IMR-90 (cell line): Measurements from ENCODE around the gene LGMN. TPM values are rescaled to one million over a fixed set of nuclear protein-coding genes. Genes with fewer than 3 reads are reported as not detected.

ENCODE experiments used
- ATAC-seq: fragments of 200-7000 bp; cut with Tn5 transposase; 2 replicates; pipeline ENCODE4 v1.9.1; 2020; ENCODE audit warnings: low read depth, mild to moderate bottlenecking, moderate library complexity
- BruUV-seq: library from RNA; stranded (reverse); fragments of 400-500 nt; replicated peaks from 2 replicates; lab custom pipeline; 2021; lab: Mats Ljungman, UMichigan
- CTCF ChIA-PET: fragments of 300-600 bp; formaldehyde crosslinking; extraction: SDS; loops from one replicate; lab custom pipeline; 2021; ENCODE audit warnings: antibody characterized with exemption; lab: Yijun Ruan, JAX
- POLR2A ChIA-PET: fragments of 300-600 bp; sonication (Branson Sonifier 250); formaldehyde crosslinking; loops from one replicate; lab custom pipeline; 2022; ENCODE audit warnings: antibody characterized with exemption; ENCODE audit not compliant: unreplicated experiment; lab: Charles Lee
- DNase-seq: peaks from one replicate; pipeline ENCODE4 v3.0.0; 2013
- H2AFZ ChIP-seq: replicated peaks from 2 replicates; pipeline ENCODE3; 2013; ENCODE audit warnings: low read length, mild to moderate bottlenecking; ENCODE audit not compliant: poor library complexity
- H2AK5ac ChIP-seq: 2 replicates; pipeline ENCODE4 v1.6.1; 2013; ENCODE audit warnings: low read depth, low read length, inconsistent platforms
- H2AK9ac ChIP-seq: replicated peaks from 2 replicates; pipeline ENCODE3; 2013; ENCODE audit warnings: mild to moderate bottlenecking, low read depth, low read length, moderate library complexity; ENCODE audit not compliant: poor library complexity
- H2BK120ac ChIP-seq: 2 replicates; pipeline ENCODE4 v1.6.1; 2013; ENCODE audit warnings: low read depth, low read length, inconsistent platforms
- H2BK15ac ChIP-seq: 3 replicates; pipeline ENCODE4 v1.6.1; 2013; ENCODE audit warnings: low read depth, low read length, inconsistent platforms
- H2BK20ac ChIP-seq: 2 replicates; pipeline ENCODE4 v1.6.1; 2013; ENCODE audit warnings: low read depth, mild to moderate bottlenecking, inconsistent platforms, low read length, moderate library complexity
- H2BK5ac ChIP-seq: 2 replicates; pipeline ENCODE4 v1.6.1; 2013; ENCODE audit warnings: mild to moderate bottlenecking, low read depth, low read length, inconsistent platforms; ENCODE audit not compliant: poor library complexity, severe bottlenecking
- H3K14ac ChIP-seq: replicated peaks from 2 replicates; pipeline ENCODE4 v1.6.1; 2013; ENCODE audit warnings: low read depth, low read length, inconsistent platforms
- H3K18ac ChIP-seq: 2 replicates; pipeline ENCODE4 v1.6.1; 2013; ENCODE audit warnings: low read depth, low read length, control low read depth
- H3K23ac ChIP-seq: 2 replicates; pipeline ENCODE4 v1.6.1; 2013; ENCODE audit warnings: low read depth, low read length, inconsistent platforms
- H3K27ac ChIP-seq: 2 replicates; pipeline ENCODE4 v1.5.1; 2013; ENCODE audit warnings: mild to moderate bottlenecking, control low read depth, low read length; ENCODE audit not compliant: insufficient read depth
- H3K27me3 ChIP-seq: 2 replicates; pipeline ENCODE4 v1.6.1; 2013; ENCODE audit warnings: low read length; ENCODE audit not compliant: control insufficient read depth, insufficient read depth
- H3K36me3 ChIP-seq: 2 replicates; pipeline ENCODE4 v1.6.1; 2013; ENCODE audit warnings: low read length, mixed read lengths; ENCODE audit not compliant: control insufficient read depth, insufficient read depth
- H3K4ac ChIP-seq: 2 replicates; pipeline ENCODE4 v1.6.1; 2013; ENCODE audit warnings: low read depth, low read length, inconsistent platforms
- H3K4me1 ChIP-seq: 2 replicates; pipeline ENCODE4 v1.6.1; 2013; ENCODE audit warnings: low read length, mixed read lengths; ENCODE audit not compliant: control insufficient read depth, insufficient read depth
- H3K4me2 ChIP-seq: 2 replicates; pipeline ENCODE4 v1.6.1; 2013; ENCODE audit warnings: low read depth, mild to moderate bottlenecking, control low read depth, low read length, moderate library complexity
- H3K4me3 ChIP-seq: 2 replicates; pipeline ENCODE4 v1.5.1; 2013; ENCODE audit warnings: low read depth, mild to moderate bottlenecking, control low read depth, low read length, moderate library complexity; ENCODE audit not compliant: insufficient read depth
- H3K56ac ChIP-seq: 2 replicates; pipeline ENCODE4 v1.6.1; 2013; ENCODE audit warnings: low read length, inconsistent platforms; ENCODE audit not compliant: insufficient read depth; ENCODE audit errors: extremely low read depth
- H3K79me1 ChIP-seq, 2 experiments: 2 replicates each; pipeline ENCODE4 v1.6.1; 2013; ENCODE audit warnings: low read length in 2 of 2, inconsistent platforms in 1 of 2, low read depth in 1 of 2
- H3K9ac ChIP-seq: 2 replicates; pipeline ENCODE4 v1.6.1; 2013; ENCODE audit warnings: low read depth, low read length, control low read depth
- H3K9me1 ChIP-seq: 2 replicates; pipeline ENCODE4 v1.6.1; 2013; ENCODE audit warnings: low read length, inconsistent platforms; ENCODE audit not compliant: insufficient read depth
- H3K9me3 ChIP-seq: 2 replicates; pipeline ENCODE4 v1.6.1; 2013; ENCODE audit warnings: low read length; ENCODE audit not compliant: control insufficient read depth, insufficient read depth
- H4K20me1 ChIP-seq: 2 replicates; pipeline ENCODE4 v1.6.1; 2013; ENCODE audit warnings: low read length, inconsistent platforms; ENCODE audit not compliant: insufficient read depth
- H4K5ac ChIP-seq: 2 replicates; pipeline ENCODE4 v1.6.1; 2013; ENCODE audit warnings: mild to moderate bottlenecking, low read depth, low read length, control low read depth
- H4K8ac ChIP-seq, 2 experiments: 2 replicates each; pipeline ENCODE4 v1.6.1; 2013; ENCODE audit warnings: low read depth in 2 of 2, low read length in 2 of 2, control low read depth in 1 of 2, inconsistent platforms in 1 of 2
- H4K91ac ChIP-seq: 2 replicates; pipeline ENCODE4 v1.6.1; 2013; ENCODE audit warnings: low read depth, low read length, inconsistent platforms; ENCODE audit not compliant: insufficient read depth
- BHLHE40 ChIP-seq: fragments of 150-350 bp; IDR thresholded peaks from 2 replicates; pipeline ENCODE4 v1.6.1; 2016; ENCODE audit warnings: mild to moderate bottlenecking, low read depth, low read length
- CEBPB ChIP-seq: IDR thresholded peaks from 2 replicates; pipeline ENCODE4 v1.6.1; 2012; ENCODE audit warnings: low read depth, low read length, improper control_type of control experiment
- CHD1 ChIP-seq: IDR thresholded peaks from 2 replicates; pipeline ENCODE4 v1.6.1; 2012; ENCODE audit warnings: low read depth, low read length, improper control_type of control experiment
- MAFK ChIP-seq: IDR thresholded peaks from 2 replicates; pipeline ENCODE4 v1.6.1; 2012; ENCODE audit warnings: low read depth, low read length, improper control_type of control experiment
- MAZ ChIP-seq: IDR thresholded peaks from 2 replicates; pipeline ENCODE4 v1.6.1; 2012; ENCODE audit warnings: low read depth, mild to moderate bottlenecking, low read length, improper control_type of control experiment, moderate library complexity, borderline replicate concordance
- NFE2L2 ChIP-seq: fragments of 150-350 bp; IDR thresholded peaks from 2 replicates; pipeline ENCODE4 v1.6.1; 2016; ENCODE audit warnings: low read depth, mild to moderate bottlenecking, low read length
- POLR2A ChIP-seq: IDR thresholded peaks from 2 replicates; pipeline ENCODE4 v1.6.1; 2012; ENCODE audit warnings: mild to moderate bottlenecking, low read depth, low read length
- RAD21 ChIP-seq: IDR thresholded peaks from 2 replicates; pipeline ENCODE4 v1.6.1; 2012; ENCODE audit warnings: low read length, improper control_type of control experiment
- RCOR1 ChIP-seq: IDR thresholded peaks from 2 replicates; pipeline ENCODE4 v1.6.1; 2012; ENCODE audit warnings: mild to moderate bottlenecking, low read length, improper control_type of control experiment; ENCODE audit not compliant: insufficient replicate concordance
- RFX5 ChIP-seq: IDR thresholded peaks from 2 replicates; pipeline ENCODE4 v1.8.0; 2012; ENCODE audit warnings: low read depth, mild to moderate bottlenecking, low read length, moderate library complexity
- SMC3 ChIP-seq: fragments of 150-350 bp; IDR thresholded peaks from 2 replicates; pipeline ENCODE4 v1.6.1; 2016; ENCODE audit warnings: low read depth, mild to moderate bottlenecking, antibody characterized with exemption, low read length, moderate library complexity
- WGBS, 2 experiments: methylation state at CpG; one replicate each; pipeline versions ENCODE4 v1.1.5 to v1.1.7; 2013; ENCODE audit warnings: missing lambda C conversion rate in 2 of 2; ENCODE audit not compliant: insufficient read length in 1 of 2; ENCODE audit errors: extremely low coverage in 2 of 2; 5-methylcytosine and 5-hydroxymethylcytosine counted together
- dilution Hi-C: fragments of 300-500 bp; cut with HindIII; formaldehyde crosslinking; loops from one replicate; pipeline ENCODE4 v1.14.3; 2018; ENCODE audit warnings: low sequenced_read_pairs; ENCODE audit not compliant: unreplicated experiment
- in situ Hi-C: fragments of 300-500 bp; cut with MboI; formaldehyde crosslinking; loops from 3 replicates; pipeline ENCODE4 v1.14.3; 2019; ENCODE audit warnings: low sequenced_read_pairs, inconsistent platforms, mixed read lengths
- intact Hi-C: fragments of 100-400 bp; cut with micrococcal nuclease; formaldehyde crosslinking; loops from 2 replicates; pipeline ENCODE4 v1.10.0; 2022
- polyA plus RNA-seq, 3 experiments: library from polyadenylated mRNA; depleted of rRNA; stranded (reverse); fragments of >200 nt; gene quantifications; 2 replicates each; pipeline ENCODE4 v1.2.3, GENCODE V29; 2012; ENCODE audit warnings: low replicate concordance in 1 of 3
- total RNA-seq: library from RNA; depleted of rRNA; stranded (reverse); fragments of >200 nt; gene quantifications from 2 replicates; pipeline ENCODE4 v1.2.3, GENCODE V29; 2012
- TF ChIP-seq, protein P1 (sequence below): fragments of 150-350 bp; IDR thresholded peaks from 2 replicates; pipeline ENCODE4 v1.6.1; 2017; ENCODE audit warnings: mild to moderate bottlenecking, antibody characterized with exemption, low read length, low read depth
- TF ChIP-seq, protein P2 (sequence below): conservative IDR thresholded peaks from 2 replicates; pipeline ENCODE4 v1.5.1; 2012; ENCODE audit warnings: mild to moderate bottlenecking, low read depth, low read length, improper control_type of control experiment
- TF ChIP-seq, protein P3 (sequence below): fragments of 150-350 bp; IDR thresholded peaks from 2 replicates; pipeline ENCODE4 v1.6.1; 2016; ENCODE audit warnings: low read depth, mild to moderate bottlenecking, low read length, moderate library complexity, borderline replicate concordance

LGMN gene
- total and polyA plus RNA-seq, 2 of the 4 experiments (the other 2 are of a cell fraction): 19.2 to 39.3 TPM

DNA sequence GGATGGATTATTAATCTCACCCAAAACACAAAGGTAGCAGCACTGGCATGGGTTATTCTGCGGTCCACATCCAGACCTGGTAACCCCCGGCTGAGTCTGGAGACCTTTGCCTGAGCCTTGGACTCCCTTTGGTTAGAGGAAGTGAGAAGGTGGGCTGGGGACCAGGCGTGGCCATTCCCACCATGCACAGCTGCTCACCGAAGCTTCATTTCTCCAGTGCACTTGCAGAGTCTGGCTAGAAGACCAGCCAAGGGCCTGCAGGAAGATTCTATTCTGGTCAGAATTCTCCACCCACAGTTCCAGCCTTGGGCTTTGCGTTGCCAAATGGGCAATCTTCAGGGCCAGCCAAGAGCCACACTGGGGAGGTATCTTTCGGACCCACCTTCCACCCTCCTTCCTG is 73.0 kb downstream of the LGMN start:
- Histone ChIP-seq H3K9me1 (peaks cover 7% of the 10 kb centered on the region), H4K91ac (no peak overlapping the region), H2BK15ac (no peak overlapping the region), H3K27me3 (no peaks in the 10 kb centered on the region), H3K56ac (no peak overlapping the region), H3K9ac (no peak overlapping the region), H4K5ac (no peak overlapping the region), H4K20me1 (no peaks in the 10 kb centered on the region), H3K14ac (no peak overlapping the region), H3K36me3 (peaks cover 22% of the 10 kb centered on the region; the same call in 1 of the 2 replicates), H2AK9ac (no peak overlapping the region), H3K4me3 (no peak overlapping the region), H2BK5ac (no peak overlapping the region), H2AFZ (no peak overlapping the region), H3K9me3 (0 out of 2 replicates have a peak, but pooled peaks cover 1% of the 10 kb centered on the region), H3K4me2 (no peak overlapping the region), H4K8ac (no peak overlapping the region), H2AK5ac (no peak overlapping the region), H3K4me1 (peaks cover under 1% of the 10 kb centered on the region; the same call in 1 of the 2 replicates), H2BK20ac (no peak overlapping the region), H2BK120ac (no peak overlapping the region), H3K18ac (no peak overlapping the region), H3K23ac (no peak overlapping the region), H3K79me1 (peaks cover 3 to 23% of the 10 kb centered on the region in 2 experiments; a peak in 3 of 4 replicates), H3K4ac (no peak overlapping the region), H3K27ac (no peak overlapping the region)
- TF ChIP-seq, protein P1, sequence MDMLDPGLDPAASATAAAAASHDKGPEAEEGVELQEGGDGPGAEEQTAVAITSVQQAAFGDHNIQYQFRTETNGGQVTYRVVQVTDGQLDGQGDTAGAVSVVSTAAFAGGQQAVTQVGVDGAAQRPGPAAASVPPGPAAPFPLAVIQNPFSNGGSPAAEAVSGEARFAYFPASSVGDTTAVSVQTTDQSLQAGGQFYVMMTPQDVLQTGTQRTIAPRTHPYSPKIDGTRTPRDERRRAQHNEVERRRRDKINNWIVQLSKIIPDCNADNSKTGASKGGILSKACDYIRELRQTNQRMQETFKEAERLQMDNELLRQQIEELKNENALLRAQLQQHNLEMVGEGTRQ: no peak
- TF ChIP-seq BHLHE40: no peak
- TF ChIP-seq RCOR1: no peak
- TF ChIP-seq POLR2A: no peak
- TF ChIP-seq, protein P2, sequence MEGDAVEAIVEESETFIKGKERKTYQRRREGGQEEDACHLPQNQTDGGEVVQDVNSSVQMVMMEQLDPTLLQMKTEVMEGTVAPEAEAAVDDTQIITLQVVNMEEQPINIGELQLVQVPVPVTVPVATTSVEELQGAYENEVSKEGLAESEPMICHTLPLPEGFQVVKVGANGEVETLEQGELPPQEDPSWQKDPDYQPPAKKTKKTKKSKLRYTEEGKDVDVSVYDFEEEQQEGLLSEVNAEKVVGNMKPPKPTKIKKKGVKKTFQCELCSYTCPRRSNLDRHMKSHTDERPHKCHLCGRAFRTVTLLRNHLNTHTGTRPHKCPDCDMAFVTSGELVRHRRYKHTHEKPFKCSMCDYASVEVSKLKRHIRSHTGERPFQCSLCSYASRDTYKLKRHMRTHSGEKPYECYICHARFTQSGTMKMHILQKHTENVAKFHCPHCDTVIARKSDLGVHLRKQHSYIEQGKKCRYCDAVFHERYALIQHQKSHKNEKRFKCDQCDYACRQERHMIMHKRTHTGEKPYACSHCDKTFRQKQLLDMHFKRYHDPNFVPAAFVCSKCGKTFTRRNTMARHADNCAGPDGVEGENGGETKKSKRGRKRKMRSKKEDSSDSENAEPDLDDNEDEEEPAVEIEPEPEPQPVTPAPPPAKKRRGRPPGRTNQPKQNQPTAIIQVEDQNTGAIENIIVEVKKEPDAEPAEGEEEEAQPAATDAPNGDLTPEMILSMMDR: no peak
- no peak for TF ChIP-seq RAD21
- TF ChIP-seq CEBPB: no peak
- no peak for TF ChIP-seq CHD1
- TF ChIP-seq SMC3: no peak
- TF ChIP-seq MAZ: no peak
- no peak for TF ChIP-seq RFX5
- TF ChIP-seq NFE2L2: no peak
- no peak for TF ChIP-seq MAFK
- TF ChIP-seq, protein P3, sequence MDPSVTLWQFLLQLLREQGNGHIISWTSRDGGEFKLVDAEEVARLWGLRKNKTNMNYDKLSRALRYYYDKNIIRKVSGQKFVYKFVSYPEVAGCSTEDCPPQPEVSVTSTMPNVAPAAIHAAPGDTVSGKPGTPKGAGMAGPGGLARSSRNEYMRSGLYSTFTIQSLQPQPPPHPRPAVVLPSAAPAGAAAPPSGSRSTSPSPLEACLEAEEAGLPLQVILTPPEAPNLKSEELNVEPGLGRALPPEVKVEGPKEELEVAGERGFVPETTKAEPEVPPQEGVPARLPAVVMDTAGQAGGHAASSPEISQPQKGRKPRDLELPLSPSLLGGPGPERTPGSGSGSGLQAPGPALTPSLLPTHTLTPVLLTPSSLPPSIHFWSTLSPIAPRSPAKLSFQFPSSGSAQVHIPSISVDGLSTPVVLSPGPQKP: no peak
- WGBS, 2 experiments: no CpG with 5 or more reads among the region's 6 CpGs
- intact Hi-C loops (no loop called here), dilution Hi-C loops (no loop called here), in situ Hi-C loops (no loop called here)
- ChIA-PET POLR2A (no interaction called here), CTCF (no interaction called here)
- BruUV-seq: no TSS peak
- no peak for DNase-seq
- no peak for ATAC-seq
